Hepatocyte (in vitro differentiated cells): ENCODE results near the gene ADGRB2. TPM values are rescaled to one million over a fixed set of nuclear protein-coding genes. Genes with fewer than 3 reads are reported as not detected.

Source experiments
- DNase-seq: peaks from one replicate; pipeline ENCODE4 v3.0.0-alpha.2; 2016; ENCODE audit warnings: low spot score
- H2AFZ ChIP-seq: fragments of 200-600 bp; sonication (generic); 2 replicates; pipeline ENCODE4 v1.6.0; 2016; ENCODE audit warnings: antibody characterized with exemption, mild to moderate bottlenecking
- H3K27ac ChIP-seq: fragments of 200-600 bp; sonication (generic); 2 replicates; pipeline ENCODE4 v1.5.1; 2016; ENCODE audit warnings: mild to moderate bottlenecking
- H3K27me3 ChIP-seq: fragments of 200-600 bp; sonication (generic); 2 replicates; pipeline ENCODE4 v1.6.1; 2016
- H3K36me3 ChIP-seq: fragments of 200-600 bp; sonication (generic); replicated peaks from 2 replicates; pipeline ENCODE4 v1.5.1; 2016; ENCODE audit warnings: low read depth; ENCODE audit not compliant: insufficient read depth
- H3K4me1 ChIP-seq: fragments of 200-600 bp; sonication (generic); 2 replicates; pipeline ENCODE4 v1.5.1; 2016; ENCODE audit warnings: mild to moderate bottlenecking, moderate library complexity; ENCODE audit not compliant: insufficient read depth
- H3K4me2 ChIP-seq: fragments of 200-600 bp; sonication (generic); 2 replicates; pipeline ENCODE4 v1.6.0; 2016
- H3K4me3 ChIP-seq: fragments of 200-600 bp; sonication (generic); 2 replicates; pipeline ENCODE4 v1.5.1; 2016; ENCODE audit warnings: mild to moderate bottlenecking
- H3K79me2 ChIP-seq: fragments of 200-600 bp; sonication (generic); 2 replicates; pipeline ENCODE4 v1.6.0; 2017; ENCODE audit warnings: mild to moderate bottlenecking
- H3K9me2 ChIP-seq: fragments of 200-600 bp; sonication (generic); replicated peaks from 2 replicates; pipeline ENCODE4 v1.6.0; 2017; ENCODE audit warnings: mild to moderate bottlenecking; ENCODE audit not compliant: insufficient read depth
- H3K9me3 ChIP-seq: fragments of 200-600 bp; sonication (generic); 2 replicates; pipeline ENCODE4 v1.5.1; 2016; ENCODE audit warnings: low read depth, mild to moderate bottlenecking
- H4K20me1 ChIP-seq: fragments of 200-600 bp; sonication (generic); 2 replicates; pipeline ENCODE4 v1.6.0; 2016; ENCODE audit warnings: mild to moderate bottlenecking; ENCODE audit not compliant: insufficient read depth, poor library complexity, severe bottlenecking
- CTCF ChIP-seq: fragments of 200-600 bp; sonication (generic); IDR thresholded peaks from 2 replicates; pipeline ENCODE4 v1.5.1; 2016; ENCODE audit warnings: antibody characterized with exemption, mild to moderate bottlenecking; ENCODE audit not compliant: poor library complexity
- EZH2 ChIP-seq: fragments of 200-600 bp; sonication (generic); IDR thresholded peaks from 2 replicates; pipeline ENCODE4 v1.6.1; 2016; ENCODE audit warnings: antibody characterized with exemption, mild to moderate bottlenecking, borderline replicate concordance
- EZH2phosphoT487 ChIP-seq: fragments of 200-600 bp; sonication (generic); IDR thresholded peaks from one replicate; pipeline ENCODE4 v1.6.1; 2018; ENCODE audit warnings: antibody characterized with exemption, mild to moderate bottlenecking, low read depth, moderate library complexity; ENCODE audit not compliant: unreplicated experiment, severe bottlenecking
- WGBS: methylation state at CpG from one replicate; pipeline ENCODE4 v1.1.6; 2016; ENCODE audit warnings: low lambda C conversion rate; ENCODE audit errors: missing lambda C conversion rate; 5-methylcytosine and 5-hydroxymethylcytosine counted together
- polyA plus RNA-seq: library from polyadenylated mRNA; unstranded; fragments of >200 nt; fragmentation: Nextera tagmentation; extraction: Ambion mirVana; gene quantifications from 2 replicates; pipeline ENCODE4 v1.2.1, GENCODE V29; 2016
- total RNA-seq: library from RNA; depleted of rRNA; stranded (reverse); fragments of >200 nt; gene quantifications from 2 replicates; pipeline ENCODE4 v1.2.3, GENCODE V29; 2014

The ADGRB2 gene
- total and polyA plus RNA-seq, 2 experiments from 2014 or later, result 7.7 to 10.5 TPM

DNA sequence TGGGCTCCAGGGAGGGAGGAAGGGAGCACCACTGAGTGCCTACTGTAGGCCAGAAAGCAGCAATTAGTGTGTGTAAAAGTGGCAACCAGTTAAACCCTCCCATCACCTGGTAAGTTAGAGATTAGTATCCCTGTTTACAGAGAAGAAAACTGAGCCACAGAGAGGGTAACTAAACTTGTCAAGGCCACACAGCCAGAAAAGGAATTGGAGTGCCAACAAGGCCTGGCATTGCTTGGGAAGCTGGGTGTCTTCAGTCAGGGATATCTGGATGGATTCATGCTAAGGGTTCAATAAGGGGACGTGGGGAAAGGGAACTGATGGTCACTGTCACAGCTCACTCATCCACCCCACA lies 23.6 kb upstream of the ADGRB2 start:
- WGBS, result 67% methylated on average over 1 of the region's 1 CpG
- no peak for TF ChIP-seq EZH2
- TF ChIP-seq CTCF, result no peak
- no peak for TF ChIP-seq EZH2phosphoT487
- no peak for DNase-seq
- H3K9me3 ChIP-seq, result no peaks in the 10 kb centered on the region
- H4K20me1 ChIP-seq, result no peaks in the 10 kb centered on the region
- no peaks in the 10 kb centered on the region for H3K36me3 ChIP-seq
- H3K4me3 ChIP-seq, result no peak overlapping the region
- no peaks in the 10 kb centered on the region for H3K27me3 ChIP-seq
- H3K9me2 ChIP-seq, result no peaks in the 10 kb centered on the region
- H3K4me1 ChIP-seq, result peaks cover 4% of the 10 kb centered on the region
- H3K4me2 ChIP-seq, result peak overlapping the region; percentile 89
- no peak overlapping the region for H2AFZ ChIP-seq
- H3K79me2 ChIP-seq, result no peaks in the 10 kb centered on the region
- H3K27ac ChIP-seq, result no peak overlapping the region

DNA sequence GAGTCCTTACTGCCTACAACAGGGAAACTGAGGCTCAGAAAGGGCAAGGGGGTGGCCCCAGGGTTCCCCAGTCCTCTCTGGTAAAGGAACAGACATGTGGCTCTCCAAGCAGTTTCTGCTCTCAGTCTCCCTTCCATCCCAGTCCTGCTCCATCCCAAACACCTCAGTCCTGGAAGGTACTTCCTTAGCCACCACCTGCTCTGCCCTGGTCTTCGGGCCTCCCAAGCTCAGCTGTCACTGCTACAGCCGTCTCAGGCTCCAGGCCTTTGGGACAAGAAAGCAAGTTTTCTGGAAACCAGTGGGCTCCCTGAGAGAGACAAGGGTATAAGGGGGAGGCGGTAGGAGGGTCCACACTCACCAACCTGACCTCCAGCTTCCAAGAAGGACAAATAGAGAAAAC lies 23.1 kb upstream of the ADGRB2 start:
- Histone ChIP-seq H2AFZ (no peak overlapping the region), H3K4me2 (no peak overlapping the region), H3K9me3 (no peaks in the 10 kb centered on the region)

GRCh38 chr1:31786366-31787060 lies 22.4 kb upstream of the ADGRB2 start:
- H3K4me3 ChIP-seq, result no peak overlapping the region
- no peaks in the 10 kb centered on the region for H3K9me3 ChIP-seq
- no peak for DNase-seq
- no peak overlapping the region for H2AFZ ChIP-seq
- TF ChIP-seq CTCF (no peak), EZH2 (no peak), EZH2phosphoT487 (no peak)
- no peaks in the 10 kb centered on the region for H3K36me3 ChIP-seq
- H3K9me2 ChIP-seq, result no peaks in the 10 kb centered on the region
- peaks cover 15% of the 10 kb centered on the region for H3K4me1 ChIP-seq
- H3K79me2 ChIP-seq, result no peaks in the 10 kb centered on the region
- H3K27ac ChIP-seq, result no peak overlapping the region
- no peak overlapping the region for H3K4me2 ChIP-seq
- WGBS, result 95% methylated on average over 16 of the region's 16 CpGs
- no peaks in the 10 kb centered on the region for H3K27me3 ChIP-seq
- H4K20me1 ChIP-seq, result no peaks in the 10 kb centered on the region

More for the DNA sequence above, 23.1 kb upstream of the ADGRB2 start:
- no peaks in the 10 kb centered on the region for H3K9me2 ChIP-seq
- H3K27ac ChIP-seq, result no peak overlapping the region
- no peaks in the 10 kb centered on the region for H4K20me1 ChIP-seq
- no peaks in the 10 kb centered on the region for H3K36me3 ChIP-seq
- H3K79me2 ChIP-seq, result no peaks in the 10 kb centered on the region
- DNase-seq, result no peak
- peaks cover 8% of the 10 kb centered on the region for H3K4me1 ChIP-seq
- WGBS, result 90% methylated on average over 3 of the region's 3 CpGs
- H3K27me3 ChIP-seq, result no peaks in the 10 kb centered on the region
- TF ChIP-seq EZH2phosphoT487 (no peak), EZH2 (no peak), CTCF (no peak)
- H3K4me3 ChIP-seq, result no peak overlapping the region

DNA sequence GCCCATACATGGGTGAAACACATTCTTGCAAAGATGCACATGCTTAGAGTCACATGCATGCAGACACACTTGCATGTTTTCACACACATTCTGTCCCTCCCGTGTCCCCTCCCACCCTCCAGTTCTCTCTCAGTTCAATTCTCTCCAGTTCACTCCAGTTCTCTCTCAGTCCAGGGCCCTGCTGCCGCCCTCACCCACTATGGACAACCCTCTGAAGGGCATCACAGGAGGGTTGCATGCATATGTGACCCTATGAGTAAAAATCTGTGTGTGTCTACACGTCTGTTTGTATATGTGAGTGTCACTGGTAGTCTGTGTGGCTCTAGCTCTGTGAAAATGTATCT lies 21.8 kb upstream of the ADGRB2 start:
- Histone ChIP-seq H4K20me1 (no peaks in the 10 kb centered on the region), H3K4me2 (no peak overlapping the region), H3K27me3 (no peaks in the 10 kb centered on the region), H3K27ac (no peak overlapping the region), H3K9me2 (no peaks in the 10 kb centered on the region), H3K36me3 (no peaks in the 10 kb centered on the region), H3K4me1 (peaks cover 21% of the 10 kb centered on the region), H3K4me3 (no peak overlapping the region), H3K79me2 (no peaks in the 10 kb centered on the region), H3K9me3 (no peaks in the 10 kb centered on the region), H2AFZ (no peak overlapping the region)
- no peak for TF ChIP-seq CTCF
- TF ChIP-seq EZH2phosphoT487, result no peak
- no peak for TF ChIP-seq EZH2
- whole genome bisulfite sequencing, result 77% methylated on average over 3 of the region's 3 CpGs
- DNase-seq, result no peak
